Kidney (tissue), 14 donors: ENCODE results near the gene TRPC1. TPM values are rescaled to one million over a fixed set of nuclear protein-coding genes. Genes with fewer than 3 reads are reported as not detected.

Source experiments
- DNase-seq, 5 donors: peaks; one replicate each; pipeline ENCODE4 v3.0.0-alpha.2; 2013 to 2020
- FAIRE-seq: peaks from 2 replicates; lab custom pipeline; 2012; peaks lifted over from hg19 to GRCh38; lab: Jason Lieb, UNC
- H3K27ac ChIP-seq, 2 donors: one replicate each; pipeline ENCODE4 v1.7.0; 2013; ENCODE audit warnings: low read depth in 2 of 2, low read length in 2 of 2, inconsistent platforms in 1 of 2
- H3K27me3 ChIP-seq: one replicate; pipeline ENCODE4 v1.7.1; 2013; ENCODE audit warnings: low read length, inconsistent platforms; ENCODE audit not compliant: control insufficient read depth, insufficient read depth
- H3K36me3 ChIP-seq, 3 donors: one replicate each; pipeline versions ENCODE4 v1.7.0 to v1.7.1; 2013; ENCODE audit warnings: low read length in 3 of 3, control low read depth in 1 of 3, inconsistent platforms in 1 of 3; ENCODE audit not compliant: insufficient read depth in 3 of 3, control insufficient read depth in 2 of 3
- H3K4me1 ChIP-seq, 3 donors: one replicate each; pipeline versions ENCODE4 v1.7.0 to v1.7.1; 2013; ENCODE audit warnings: low read length in 3 of 3, inconsistent platforms in 1 of 3, low read depth in 1 of 3; ENCODE audit not compliant: control insufficient read depth in 2 of 3, insufficient read depth in 2 of 3
- H3K4me3 ChIP-seq, 3 donors: one replicate each; pipeline versions ENCODE4 v1.7.0 to v1.8.1; 2013; ENCODE audit warnings: low read length in 3 of 3, control low read depth in 1 of 3, inconsistent platforms in 1 of 3
- H3K9ac ChIP-seq, 3 donors: one replicate each; pipeline versions ENCODE4 v1.7.0 to v1.7.1; 2013; ENCODE audit warnings: low read length in 3 of 3, control low read depth in 1 of 3, inconsistent platforms in 1 of 3
- H3K9me3 ChIP-seq, 3 donors: one replicate each; pipeline versions ENCODE4 v1.7.0 to v1.7.1; 2013; ENCODE audit warnings: low read length in 3 of 3, control low read depth in 1 of 3, inconsistent platforms in 1 of 3; ENCODE audit not compliant: control insufficient read depth in 2 of 3, insufficient read depth in 1 of 3
- CTCF ChIP-seq: IDR thresholded peaks from 3 replicates; pipeline ENCODE4 v1.5.1; 2012; ENCODE audit warnings: mild to moderate bottlenecking, moderate library complexity, borderline replicate concordance; ENCODE audit not compliant: insufficient read depth; ENCODE audit errors: extremely low read depth
- intact Hi-C: fragments of 100-400 bp; cut with DNase I; formaldehyde crosslinking; loops from one replicate; pipeline ENCODE4 v1.11.1; 2022
- polyA plus RNA-seq: library from polyadenylated mRNA; stranded (reverse); fragments of 350-450 nt; fragmentation: Illumina TruSeq; extraction: RNeasy Lipid Tissue Mini Kit (QIAGEN cat#74804); gene quantifications from one replicate; pipeline ENCODE4 v1.2.3, GENCODE V29; 2014; ENCODE audit warnings: low read depth, low replicate concordance; ENCODE audit not compliant: insufficient read depth
- total RNA-seq: library from RNA; stranded (reverse); fragmentation: NEBNext Ultra II Directional; extraction: Animal tissue kit (Norgen Biotek cat#: 25700); gene quantifications from one replicate; pipeline ENCODE4 v1.2.1, GENCODE V29; 2021
- donor health status: control.
- donor health status: control.
- donor health status: control.
- donor health status: control.
- donor health status: control.
- donor health status: DM: yes; HTN: yes; CAD: no.
- donor health status: Normal renal cell carcinoma (clear cell type).

The TRPC1 gene
- total and polyA plus RNA-seq, 2 donors from 2014 or later, result 3.2 to 13.2 TPM

- Histone ChIP-seq H3K9ac (no peak overlapping the region), H3K27ac (no peak overlapping the region), H3K36me3 (no peaks in the 10 kb centered on the region), H3K4me1 (no peaks in the 10 kb centered on the region), H3K27me3 (no peaks in the 10 kb centered on the region), H3K9me3 (no peaks in the 10 kb centered on the region), H3K4me3 (no peak overlapping the region)
- no peak for TF ChIP-seq CTCF
- DNase-seq, result no peak
- FAIRE-seq, result no peak
- intact Hi-C loops, result no loop called here
Observed at GRCh38 chr3:142782616-142783015, 58.8 kb downstream of the TRPC1 start.

GRCh38 chr3:142784228-142784627 lies 60.4 kb downstream of the TRPC1 start:
- FAIRE-seq (no peak), DNase-seq (no peak)
- Histone ChIP-seq H3K9me3 (no peaks in the 10 kb centered on the region), H3K27ac (no peak overlapping the region), H3K4me1 (no peaks in the 10 kb centered on the region), H3K9ac (no peak overlapping the region), H3K36me3 (no peaks in the 10 kb centered on the region), H3K4me3 (no peak overlapping the region), H3K27me3 (no peaks in the 10 kb centered on the region)
- no peak for TF ChIP-seq CTCF
- intact Hi-C loops, result no loop called here

- Histone ChIP-seq H3K27ac (no peak overlapping the region), H3K4me1 (no peaks in the 10 kb centered on the region), H3K27me3 (no peaks in the 10 kb centered on the region), H3K9ac (no peak overlapping the region), H3K36me3 (no peaks in the 10 kb centered on the region), H3K4me3 (no peak overlapping the region), H3K9me3 (no peaks in the 10 kb centered on the region)
- intact Hi-C loops, result no loop called here
- no peak for DNase-seq
- FAIRE-seq, result no peak
- no peak for TF ChIP-seq CTCF
Observed at GRCh38 chr3:142785996-142786395, 62.2 kb downstream of the TRPC1 start.

GRCh38 chr3:142787719-142788118 lies 63.9 kb downstream of the TRPC1 start:
- no peak overlapping the region for H3K9ac ChIP-seq
- DNase-seq (no peak), FAIRE-seq (no peak)
- no peak overlapping the region for H3K27ac ChIP-seq
- H3K9me3 ChIP-seq, result no peaks in the 10 kb centered on the region
- no peaks in the 10 kb centered on the region for H3K4me1 ChIP-seq
- no peaks in the 10 kb centered on the region for H3K27me3 ChIP-seq
- intact Hi-C loops, result no loop called here
- H3K36me3 ChIP-seq, result no peaks in the 10 kb centered on the region
- TF ChIP-seq CTCF, result no peak
- H3K4me3 ChIP-seq, result no peak overlapping the region
